GM18508 (cell line): Measurements from ENCODE around the gene PRKN.
"Not testable (repeated sequence)": the region's sequence is repeated elsewhere in the genome, so short reads cannot be mapped to it uniquely, and the experiment has no call there.

ENCODE experiments used
- ATAC-seq: cut with Tn5 transposase; IDR thresholded peaks from one replicate; pipeline ENCODE4 v1.9.1; 2021; ENCODE audit warnings: moderate number of reproducible peaks; ENCODE audit not compliant: insufficient read depth, unreplicated experiment

The PRKN gene

DNA sequence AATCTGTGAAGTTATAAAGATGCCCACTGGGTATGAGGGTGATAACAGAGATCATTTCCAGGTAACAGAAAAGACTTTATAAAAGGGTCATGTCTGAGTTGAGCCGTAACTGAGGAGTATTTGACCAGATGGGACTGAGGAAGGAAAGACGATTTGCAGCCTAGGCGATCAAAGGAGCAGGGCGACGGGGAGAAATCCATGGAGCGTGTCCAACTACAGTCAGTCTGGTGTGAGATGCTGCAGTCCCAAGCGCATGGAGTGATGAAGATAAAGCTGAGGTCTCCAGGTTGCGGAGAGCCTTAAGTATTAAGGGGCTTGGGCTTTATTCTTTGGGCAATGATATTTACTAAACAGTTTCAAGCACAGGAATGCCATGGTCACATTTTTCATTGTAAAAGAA, 166.7 kb downstream of the PRKN start:
- no peak for ATAC-seq

DNA sequence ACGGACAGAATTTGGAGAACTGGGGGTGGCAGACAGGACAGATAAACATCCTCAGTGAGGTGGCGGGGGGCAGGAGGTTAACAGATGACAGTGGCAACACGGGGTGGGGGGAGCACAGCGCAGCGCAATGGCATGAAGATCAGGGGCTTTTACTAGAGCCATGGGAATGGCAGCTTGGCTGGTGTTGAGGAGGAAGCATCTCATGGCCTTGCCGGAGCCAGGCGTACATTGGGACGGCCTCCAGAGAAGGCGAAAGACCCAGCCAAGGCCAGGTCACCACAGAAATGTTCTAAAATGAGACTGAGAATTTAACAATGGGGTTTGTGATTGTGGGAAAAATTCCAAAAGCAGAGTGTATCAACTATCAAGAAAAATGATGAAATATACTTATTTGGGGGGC, 173.0 kb downstream of the PRKN start:
- ATAC-seq: no peak

DNA sequence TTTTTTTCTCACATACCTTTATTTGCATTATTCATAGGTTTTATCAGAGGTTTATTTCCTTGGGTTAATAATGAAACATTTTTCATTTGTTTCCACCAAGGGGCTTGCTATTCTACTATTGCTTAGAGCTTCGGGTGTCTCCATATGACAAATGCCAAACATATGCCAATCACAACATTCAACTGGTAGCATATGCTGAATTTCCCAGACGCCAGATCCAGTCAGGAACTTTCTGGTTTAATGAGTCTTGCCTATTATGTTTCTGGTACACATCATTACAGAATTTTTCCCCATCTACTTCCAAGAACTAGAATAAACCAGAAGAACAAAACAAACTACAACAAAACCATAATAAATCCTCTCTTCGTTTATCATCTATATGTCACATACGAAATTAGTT, 180.7 kb downstream of the PRKN start:
- ATAC-seq: no peak

DNA sequence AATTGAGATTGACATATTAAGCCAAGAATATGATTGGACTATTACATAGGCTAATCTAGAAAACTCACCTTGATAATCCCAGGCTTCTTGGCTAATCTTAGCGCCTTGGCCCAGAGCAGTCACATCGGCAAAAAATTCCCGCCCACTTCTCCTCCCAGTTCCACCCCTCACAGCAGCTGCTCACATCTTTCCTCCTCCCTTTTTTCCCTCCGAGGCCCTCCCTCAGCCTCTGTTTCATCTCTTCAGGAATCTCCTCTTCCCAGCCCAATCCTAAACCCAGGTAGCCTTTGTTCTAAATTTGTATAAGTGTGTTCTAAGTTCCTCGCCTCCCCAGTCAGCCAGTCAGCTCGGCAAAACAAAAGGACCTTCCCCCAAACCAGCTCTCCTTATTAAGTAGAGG, 184.3 kb downstream of the PRKN start:
- ATAC-seq: no peak

DNA sequence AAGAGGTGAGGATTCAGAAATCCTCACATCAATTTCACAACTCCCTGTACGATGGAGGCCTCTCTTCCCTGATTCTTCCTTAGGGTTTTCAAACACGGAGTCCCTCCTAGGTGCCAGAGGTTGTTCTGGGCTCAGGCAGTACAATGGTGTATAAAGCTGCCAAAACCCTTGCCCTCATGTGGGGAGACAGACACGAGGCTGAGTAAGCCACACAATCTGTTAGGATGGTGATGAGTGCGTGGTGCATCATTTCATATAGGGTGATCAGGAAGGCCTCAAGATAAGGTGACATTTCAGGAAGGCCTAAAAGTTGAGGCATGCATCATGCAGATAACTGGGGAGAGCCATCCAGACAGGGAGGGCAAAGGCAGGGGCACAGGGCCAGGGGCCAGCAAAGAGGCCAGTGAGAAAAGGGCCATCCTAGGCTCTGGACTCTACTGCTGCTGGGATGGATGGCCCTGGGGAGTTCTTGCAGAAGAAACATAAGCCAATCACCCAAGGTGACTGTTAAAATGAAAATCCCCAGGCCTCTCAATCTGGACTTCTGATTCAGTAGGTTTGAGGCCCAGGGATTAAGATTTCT, 186.5 kb downstream of the PRKN start:
- no peak for ATAC-seq

DNA sequence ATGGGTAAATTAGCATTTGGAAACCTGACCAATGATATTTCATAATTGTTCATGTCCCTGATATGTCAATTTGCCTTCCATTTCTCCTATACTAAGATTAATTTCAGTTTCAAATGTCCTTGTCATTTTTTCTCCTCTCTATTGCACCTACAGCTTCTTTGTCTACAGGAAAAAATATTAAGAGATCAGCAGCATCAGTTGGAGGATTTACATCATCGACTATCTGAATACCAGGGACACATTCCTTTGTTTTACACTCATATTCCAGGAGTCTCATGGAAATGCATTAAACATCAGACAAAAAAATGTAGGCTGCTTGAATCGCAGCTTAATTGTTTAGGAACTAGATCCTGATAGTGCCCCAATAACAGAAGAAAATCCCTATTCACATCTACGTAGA, 188.2 kb downstream of the PRKN start:
- ATAC-seq: no peak

DNA sequence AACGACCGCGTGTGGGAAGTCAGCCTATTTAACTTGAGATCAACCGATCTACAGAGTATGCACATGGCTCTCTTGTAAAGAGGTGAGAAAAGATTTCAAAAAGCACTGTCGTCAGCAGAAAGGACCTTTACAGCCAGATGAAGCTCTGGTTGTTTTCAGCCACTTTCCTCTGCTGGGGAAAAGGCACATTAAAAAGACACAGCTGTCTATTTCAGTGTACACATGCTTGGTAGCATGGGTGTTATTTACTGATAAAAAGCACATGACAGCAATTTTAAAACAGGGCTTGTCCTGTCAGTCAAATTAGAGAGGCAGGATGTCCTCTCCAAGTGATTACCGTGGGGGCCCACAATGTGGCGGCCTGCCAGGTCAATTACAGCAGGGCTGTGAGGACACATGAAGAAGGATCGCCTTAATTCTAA, 188.9 kb downstream of the PRKN start:
- ATAC-seq: no peak

DNA sequence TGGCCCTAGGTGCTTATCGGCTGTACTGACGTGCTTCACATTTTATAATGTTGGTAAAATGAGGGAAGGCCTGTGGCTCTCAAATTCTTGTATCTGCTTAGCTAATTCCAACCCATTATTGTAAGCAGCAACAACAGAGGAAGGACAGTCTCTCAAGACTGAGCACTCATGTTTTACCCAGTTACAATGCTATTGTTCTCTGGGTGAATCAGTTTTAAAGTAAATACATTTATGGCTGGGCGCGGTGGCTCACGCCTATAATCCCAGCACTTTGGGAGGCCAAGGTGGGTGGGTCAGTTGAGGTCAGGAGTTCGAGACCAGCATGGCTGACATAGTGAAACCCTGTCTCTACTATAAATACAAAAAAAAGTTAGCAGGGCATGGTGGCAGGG, 194.6 kb downstream of the PRKN start:
- ATAC-seq: no peak

DNA sequence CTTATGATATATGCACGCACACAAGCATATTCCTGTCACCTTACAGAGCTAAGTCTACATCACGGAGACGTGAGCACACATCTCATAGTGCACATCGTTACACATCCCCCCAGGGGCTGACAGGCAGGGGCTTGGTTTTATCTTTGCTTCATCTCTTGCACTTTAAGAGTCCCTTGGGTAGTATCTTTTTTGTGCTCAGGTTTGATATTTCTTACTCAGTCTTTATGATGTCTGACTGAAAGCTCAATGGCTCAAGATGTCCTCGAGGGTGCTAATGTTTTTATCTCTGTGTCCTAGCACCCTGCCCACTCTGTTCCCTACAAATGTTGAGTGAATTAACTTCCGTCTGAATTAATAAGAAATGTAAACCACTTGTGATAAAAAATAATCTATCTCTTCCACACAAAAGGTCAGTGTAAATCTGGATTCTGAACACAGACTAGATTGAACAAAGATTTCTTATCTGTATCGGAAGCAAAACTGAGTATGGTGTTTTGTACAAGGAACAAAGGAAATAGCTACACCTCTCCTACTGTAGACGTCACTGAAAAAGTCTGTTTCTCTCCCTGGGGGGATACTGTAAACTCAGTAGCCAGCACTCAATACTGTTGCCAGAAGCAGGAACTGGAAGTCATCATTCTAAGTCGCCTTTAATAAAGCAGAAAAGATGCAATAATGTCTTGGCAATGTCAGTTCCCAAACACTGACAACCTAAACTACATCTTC, 195.1 kb downstream of the PRKN start:
- no peak for ATAC-seq

DNA sequence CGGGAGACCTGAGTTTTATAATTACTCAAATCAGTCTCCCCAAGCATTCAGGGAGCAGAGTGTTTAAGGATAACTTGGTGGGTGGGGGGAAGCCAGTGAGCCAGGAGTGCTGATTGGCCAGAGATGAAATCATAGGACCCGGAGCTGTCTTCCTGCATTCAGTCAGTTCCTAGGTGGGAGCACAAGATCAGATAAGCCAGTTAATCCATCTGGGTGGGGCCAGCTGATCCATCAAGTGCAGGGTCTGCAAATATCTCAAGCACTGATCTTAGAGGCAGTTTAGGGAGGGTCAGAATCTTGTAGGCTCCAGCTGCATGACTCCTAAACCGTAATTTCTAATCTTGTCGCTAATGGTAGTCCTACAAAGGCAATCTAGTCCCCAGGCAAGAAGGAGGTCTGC, 196.2 kb downstream of the PRKN start:
- ATAC-seq: not testable (repeated sequence)

DNA sequence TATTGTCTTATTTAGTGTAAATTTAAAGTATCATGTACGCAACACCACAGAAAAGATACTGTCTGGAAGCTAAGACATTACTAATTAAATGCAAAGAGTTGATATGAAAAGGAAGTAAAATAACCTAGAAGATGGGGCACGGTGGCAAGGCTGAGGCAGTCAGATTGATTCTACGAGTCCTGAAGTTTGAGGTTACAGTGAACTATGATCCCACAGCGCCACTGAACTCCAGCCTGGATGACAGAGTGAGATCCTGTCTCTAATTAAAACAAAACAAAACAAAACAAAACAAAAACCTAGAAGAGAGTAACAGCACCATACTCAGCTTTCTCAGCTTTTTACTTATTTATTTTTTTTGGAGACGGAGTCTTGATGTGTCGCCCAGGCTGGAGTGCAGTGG, 199.0 kb downstream of the PRKN start:
- ATAC-seq: no peak

DNA sequence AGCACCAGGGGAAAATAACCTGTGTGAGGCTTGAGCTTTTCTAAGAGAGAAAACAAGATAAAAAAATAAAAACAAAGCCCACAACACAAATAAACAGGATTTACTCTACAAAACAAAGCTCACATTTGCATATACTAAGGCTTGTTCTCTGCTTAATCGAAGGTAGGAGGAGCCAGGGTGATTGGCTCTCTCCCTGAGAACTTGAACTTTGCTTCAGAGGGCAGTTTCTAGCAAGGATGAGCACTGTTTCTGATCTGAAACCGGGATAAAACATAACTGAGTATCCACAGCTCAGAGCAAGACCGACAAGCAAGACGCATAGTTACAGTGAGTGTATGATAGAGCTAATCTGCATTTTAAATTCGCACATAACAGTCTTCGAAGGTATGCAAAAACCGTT, 200.6 kb downstream of the PRKN start:
- no peak for ATAC-seq

DNA sequence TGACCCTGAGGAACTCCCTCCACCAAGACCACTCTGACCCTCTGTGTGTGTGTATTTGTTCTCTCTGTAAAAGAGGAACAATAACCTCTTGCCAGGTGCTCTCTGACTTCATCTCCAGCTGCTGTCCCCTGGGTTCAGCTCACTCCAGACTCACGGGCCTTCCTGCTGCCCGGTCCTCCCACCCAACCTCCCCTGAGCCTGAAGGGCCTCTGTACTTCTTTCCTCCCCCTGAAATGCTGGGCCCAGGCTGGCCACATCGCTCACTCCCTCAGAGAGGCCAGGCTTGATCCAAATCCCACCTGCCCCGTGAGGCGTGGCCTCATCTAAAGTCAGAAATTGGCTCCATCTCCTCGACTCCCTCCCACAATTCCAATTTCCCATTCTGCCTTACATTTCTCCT, 202.4 kb downstream of the PRKN start:
- no peak for ATAC-seq

DNA sequence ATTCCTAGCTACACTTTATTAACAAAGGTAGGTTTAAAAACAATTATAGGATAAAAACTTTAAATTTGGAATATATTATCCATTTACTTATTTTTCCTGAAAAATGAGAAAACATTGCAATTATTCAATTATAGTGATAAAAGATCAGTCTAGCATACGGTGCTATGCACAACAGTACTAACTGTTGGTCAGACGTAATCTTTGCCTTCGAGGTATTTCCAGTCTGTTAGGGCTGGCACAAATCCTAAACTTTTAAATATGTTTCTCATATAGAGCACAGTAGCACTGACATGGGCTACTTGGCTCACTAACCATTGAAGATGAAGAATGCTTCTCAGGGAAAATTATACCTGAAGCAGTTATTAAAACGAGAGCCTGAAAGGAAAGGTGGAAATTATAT, 214.8 kb downstream of the PRKN start:
- no peak for ATAC-seq

DNA sequence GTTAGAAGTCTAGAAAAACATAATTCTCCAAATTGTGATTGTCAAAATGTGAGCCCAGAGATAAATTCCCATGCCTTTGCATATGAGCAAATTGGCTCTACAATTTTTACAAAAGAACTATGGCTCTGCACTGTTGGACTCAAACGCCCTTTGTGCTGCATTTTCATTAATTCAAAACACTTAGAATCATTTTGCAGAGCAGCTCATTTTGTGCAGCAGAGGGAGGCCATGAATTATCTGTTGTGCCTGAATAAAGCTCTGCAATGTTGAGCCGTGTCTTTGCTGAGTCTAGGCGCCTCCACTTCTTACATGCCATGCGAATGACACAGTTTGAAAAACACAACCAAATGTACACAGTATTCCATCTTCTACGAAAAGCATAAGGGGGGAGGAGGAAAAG, 230.2 kb downstream of the PRKN start:
- ATAC-seq: no peak

DNA sequence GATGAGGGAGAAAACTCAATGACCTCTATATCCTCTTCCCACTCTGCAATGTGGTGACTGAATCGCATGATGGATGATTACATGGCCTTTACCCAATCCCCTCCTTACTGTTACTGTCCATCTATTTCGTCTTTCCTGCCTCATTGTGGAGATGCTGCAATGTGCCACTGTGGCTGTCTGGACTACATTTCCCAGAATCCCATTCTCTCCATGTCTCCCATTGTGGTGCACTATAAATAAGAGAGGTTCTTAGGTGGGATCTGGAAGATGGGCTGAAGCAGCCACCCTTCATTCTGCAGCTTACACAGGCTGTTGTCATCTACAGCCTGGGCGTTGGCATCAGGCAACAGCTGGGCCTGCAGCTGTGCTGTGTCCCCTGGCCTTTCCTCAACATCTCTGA, 233.6 kb downstream of the PRKN start:
- ATAC-seq: no peak

DNA sequence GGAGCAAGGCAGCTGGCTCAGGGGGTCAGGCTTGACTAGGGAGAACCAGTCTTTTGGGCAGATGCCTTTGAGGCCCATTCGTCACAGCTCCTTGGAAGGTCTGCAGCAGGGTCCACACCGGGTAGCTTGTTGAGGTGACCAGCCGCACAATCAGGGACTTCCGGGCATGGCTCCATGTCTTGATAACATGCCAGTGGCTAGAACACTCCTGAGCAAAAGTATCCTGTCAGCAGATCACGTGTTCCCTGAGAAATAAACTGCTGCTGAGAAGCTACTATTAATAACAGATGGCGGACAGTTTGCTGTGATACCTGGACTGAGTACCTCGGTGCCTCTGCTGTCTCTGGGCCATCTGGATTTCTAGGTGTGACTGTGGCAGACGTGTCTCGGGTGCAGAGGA, 235.9 kb downstream of the PRKN start:
- ATAC-seq: no peak

DNA sequence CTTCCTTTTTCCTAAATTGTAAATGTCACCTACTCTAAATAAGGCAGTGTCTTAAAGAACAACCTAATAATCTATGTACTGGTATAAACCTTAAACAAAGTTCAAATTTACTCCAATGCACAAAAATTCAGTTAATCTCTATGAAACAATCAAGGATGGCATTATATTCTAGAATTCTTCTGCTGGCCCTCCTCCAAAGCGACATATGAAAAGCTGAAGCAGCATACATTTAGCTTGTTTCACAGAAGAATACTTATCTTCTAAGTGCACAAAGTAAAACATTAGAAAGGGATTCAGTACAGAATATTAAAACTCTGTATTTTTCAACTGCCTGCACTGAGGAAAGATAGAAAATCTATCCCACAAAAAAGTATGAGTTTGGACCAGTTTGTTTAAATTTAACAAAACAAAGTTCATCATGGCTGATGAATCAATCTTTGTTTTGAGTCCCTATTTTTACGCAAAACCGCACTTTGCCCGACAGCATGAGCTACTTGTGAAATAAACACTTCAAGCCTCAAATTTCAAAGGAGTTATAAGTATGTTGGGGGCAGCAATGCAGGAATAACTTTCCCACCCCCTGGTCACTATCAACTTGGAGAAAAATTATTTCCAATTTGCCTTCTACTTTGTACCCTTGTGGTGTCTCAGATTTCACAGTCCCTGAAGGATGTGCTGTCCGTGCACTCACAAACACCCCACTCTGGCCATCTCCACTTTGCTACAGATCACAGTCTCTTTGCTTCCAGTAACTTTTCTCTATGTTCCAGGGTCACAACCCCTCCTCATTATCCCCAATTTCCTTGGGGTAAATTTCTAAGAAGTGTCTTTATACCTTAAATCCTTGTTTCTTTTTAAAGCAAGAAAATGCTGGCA, 238.2 kb downstream of the PRKN start:
- ATAC-seq: no peak

DNA sequence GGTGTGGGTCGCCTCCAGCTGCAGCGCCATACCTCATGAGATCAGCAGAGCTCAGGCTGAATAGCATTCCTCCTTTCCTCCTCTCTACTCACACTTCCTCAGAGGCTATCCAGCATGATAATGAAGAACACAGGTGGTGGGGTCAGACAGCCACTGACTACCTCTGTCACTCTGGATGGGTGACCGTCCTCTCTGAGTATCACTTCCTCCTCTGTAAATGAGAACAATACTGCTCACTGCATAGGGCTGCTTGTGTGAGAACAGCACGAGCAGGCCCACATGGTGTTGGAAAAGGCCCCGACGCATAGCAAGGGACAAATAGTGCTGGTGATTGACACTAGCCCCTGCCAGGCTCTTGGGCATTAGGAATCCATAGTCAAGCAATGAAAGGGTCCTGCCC, 239.1 kb downstream of the PRKN start:
- ATAC-seq: no peak

DNA sequence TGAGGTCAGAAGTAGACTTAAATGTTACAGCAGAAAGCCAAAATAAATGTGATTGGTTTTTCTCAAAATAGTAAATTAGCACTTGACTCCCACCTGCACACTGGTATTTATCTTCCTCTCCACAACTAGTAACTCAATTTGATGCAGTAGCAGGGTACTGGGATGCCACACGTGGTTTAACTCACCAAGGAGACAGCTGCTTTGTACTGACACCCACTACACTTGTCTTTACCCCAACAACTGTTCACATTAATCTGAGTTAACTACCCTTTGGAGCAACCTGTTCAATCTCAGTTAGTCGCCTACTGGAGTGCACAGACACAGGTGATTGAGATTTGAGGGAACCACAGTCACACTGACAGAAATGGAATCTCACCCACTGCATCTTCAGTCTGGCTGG, 242.1 kb downstream of the PRKN start:
- ATAC-seq: no peak

DNA sequence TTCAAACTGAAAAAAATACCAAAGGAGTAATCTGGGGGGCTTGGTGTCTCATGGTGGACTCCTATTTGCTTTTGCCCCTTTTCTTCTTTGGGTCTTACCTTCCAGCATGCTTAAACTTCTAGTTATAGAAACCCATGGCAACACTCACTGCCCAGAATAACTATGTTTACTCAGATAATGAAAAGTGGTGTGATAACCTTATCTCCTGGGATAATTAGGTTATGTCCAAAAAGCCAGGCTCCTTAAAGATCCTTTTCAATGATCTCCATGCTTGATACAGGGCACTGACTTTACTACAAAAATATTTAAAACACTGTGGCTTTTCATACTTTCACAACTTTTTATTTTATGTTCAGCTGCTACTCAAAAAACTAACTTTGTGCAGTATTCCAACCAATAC, 245.6 kb downstream of the PRKN start:
- ATAC-seq: no peak

DNA sequence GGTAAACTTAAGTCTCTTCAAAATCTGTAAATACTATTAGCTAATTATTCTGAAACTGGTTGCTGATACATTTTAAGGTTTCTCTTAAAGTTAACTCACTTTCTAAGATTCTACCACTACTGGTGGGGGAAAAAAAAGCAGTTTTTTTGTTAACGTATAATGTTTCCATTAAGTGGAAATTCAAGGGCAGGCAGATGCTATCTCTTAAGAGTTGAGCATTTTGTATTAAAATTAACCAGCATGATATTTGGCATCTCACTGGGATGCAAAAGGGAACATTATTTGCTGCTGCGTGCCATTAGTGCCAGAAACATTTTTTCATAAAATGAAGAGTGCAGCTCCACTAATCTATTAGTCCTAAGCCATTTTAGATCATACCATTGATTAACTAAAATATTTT, 246.2 kb downstream of the PRKN start:
- no peak for ATAC-seq
